Measurements from ENCODE around the gene CD40.
A peak's percentile ranks its signal among the peaks of the same experiment; 100 is the strongest.

The CD40 gene

DNA sequence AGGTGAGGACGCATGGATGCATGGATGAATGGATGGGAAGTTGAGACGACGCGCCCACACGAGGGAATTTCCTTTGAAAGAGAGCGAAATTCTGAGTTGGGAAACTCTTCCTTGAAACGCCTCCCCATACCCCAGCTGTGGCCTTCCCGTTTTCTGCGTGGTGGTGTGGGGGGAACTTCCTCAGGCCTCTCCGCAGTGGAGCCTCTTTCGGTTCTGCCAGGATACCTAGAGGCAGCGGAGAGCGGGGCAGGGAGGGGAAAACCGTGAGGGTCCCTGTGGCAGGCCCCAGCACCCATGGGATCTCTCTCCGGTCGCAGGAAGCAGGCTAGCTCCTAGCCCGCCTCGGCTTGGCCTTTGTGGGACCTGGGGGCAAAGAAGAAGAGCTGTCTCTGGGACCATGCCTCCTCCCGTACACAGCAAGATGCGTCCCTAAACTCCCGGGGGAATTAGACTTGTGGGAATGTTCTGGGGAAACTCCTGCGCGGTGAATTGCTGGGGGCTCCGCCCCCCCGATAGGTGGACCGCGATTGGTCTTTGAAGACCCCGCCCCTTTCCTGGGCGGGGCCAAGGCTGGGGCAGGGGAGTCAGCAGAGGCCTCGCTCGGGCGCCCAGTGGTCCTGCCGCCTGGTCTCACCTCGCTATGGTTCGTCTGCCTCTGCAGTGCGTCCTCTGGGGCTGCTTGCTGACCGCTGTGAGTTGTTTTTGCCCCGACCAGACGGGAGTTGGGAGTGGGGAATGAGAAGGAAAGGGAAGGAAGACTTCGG is at the start of gene CD40:
Gene CD40 (plus strand): TSS at position 611 of the 764 bp plus-strand sequence. CDS start 30 bp downstream, at position 641.
- peak; percentile 95 for DNase-seq (ENCODE audit: extremely low spot score)
- ChIA-PET POLR2A (no interaction called here), CTCF (interaction anchor here (1.0 to 5.0 kb wide), 7 partner anchors 8 to 141 kb away, joined by 3 to 37 read pairs (median 4); no protein-coding TSS in a partner anchor)
- TF ChIP-seq, protein P1, sequence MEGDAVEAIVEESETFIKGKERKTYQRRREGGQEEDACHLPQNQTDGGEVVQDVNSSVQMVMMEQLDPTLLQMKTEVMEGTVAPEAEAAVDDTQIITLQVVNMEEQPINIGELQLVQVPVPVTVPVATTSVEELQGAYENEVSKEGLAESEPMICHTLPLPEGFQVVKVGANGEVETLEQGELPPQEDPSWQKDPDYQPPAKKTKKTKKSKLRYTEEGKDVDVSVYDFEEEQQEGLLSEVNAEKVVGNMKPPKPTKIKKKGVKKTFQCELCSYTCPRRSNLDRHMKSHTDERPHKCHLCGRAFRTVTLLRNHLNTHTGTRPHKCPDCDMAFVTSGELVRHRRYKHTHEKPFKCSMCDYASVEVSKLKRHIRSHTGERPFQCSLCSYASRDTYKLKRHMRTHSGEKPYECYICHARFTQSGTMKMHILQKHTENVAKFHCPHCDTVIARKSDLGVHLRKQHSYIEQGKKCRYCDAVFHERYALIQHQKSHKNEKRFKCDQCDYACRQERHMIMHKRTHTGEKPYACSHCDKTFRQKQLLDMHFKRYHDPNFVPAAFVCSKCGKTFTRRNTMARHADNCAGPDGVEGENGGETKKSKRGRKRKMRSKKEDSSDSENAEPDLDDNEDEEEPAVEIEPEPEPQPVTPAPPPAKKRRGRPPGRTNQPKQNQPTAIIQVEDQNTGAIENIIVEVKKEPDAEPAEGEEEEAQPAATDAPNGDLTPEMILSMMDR (IDR thresholded peaks at IDR 0.05; ENCODE audit: control extremely low read depth, extremely low read depth, low read depth, missing control alignments), result no peak

DNA sequence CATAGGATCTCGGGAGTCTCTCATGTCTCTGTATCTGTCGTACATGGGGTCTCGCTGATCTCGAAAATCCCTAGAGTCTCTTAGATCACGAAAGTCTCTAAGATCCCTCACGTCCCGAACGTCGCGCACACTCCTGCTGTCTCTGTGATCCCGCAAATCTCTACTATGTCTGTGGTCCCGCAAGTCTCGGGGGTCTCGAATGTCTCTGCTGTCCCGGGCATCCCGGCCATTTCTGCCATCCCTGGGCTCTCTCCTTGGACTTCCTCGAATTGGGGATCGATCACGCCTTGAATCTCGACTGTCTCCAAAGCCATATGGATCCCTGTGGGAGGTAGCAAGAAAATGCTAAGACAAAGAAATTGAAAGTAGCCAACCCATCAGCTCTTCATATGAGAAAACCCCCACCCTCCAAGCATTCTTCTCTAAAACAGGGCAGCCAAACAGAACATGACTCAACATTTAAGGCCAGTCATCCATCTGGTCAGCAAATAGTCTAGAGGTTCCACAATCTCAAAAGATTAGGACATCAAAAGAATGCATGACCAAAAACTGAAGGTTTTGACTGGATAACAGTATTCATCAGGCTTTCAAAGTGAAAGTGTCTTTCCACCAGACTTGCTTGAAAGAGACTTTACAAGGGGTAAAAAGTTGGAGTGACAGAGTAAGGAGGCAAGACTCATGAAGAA is 47.8 kb upstream of the CD40 start:
- POLR2A ChIA-PET, result no interaction called here

GRCh38 chr20:46071573-46071972 is 46.5 kb upstream of the CD40 start:
- ChIA-PET CTCF (interaction anchor here (2.7 kb wide), 1 partner anchor 49 kb away, joined by 6 read pairs; no protein-coding TSS in a partner anchor), POLR2A (no interaction called here)
- TF ChIP-seq, protein P1 (IDR thresholded peaks at IDR 0.05; ENCODE audit: control extremely low read depth, extremely low read depth, low read depth, missing control alignments), result no peak
- DNase-seq (ENCODE audit: extremely low spot score), result no peak

More for the DNA sequence above, 47.8 kb upstream of the CD40 start:
- CTCF ChIA-PET, result interaction anchor here (1.0 kb wide), 1 partner anchor 14 kb away, joined by 3 read pairs; no protein-coding TSS in a partner anchor
- TF ChIP-seq, protein P1 (IDR thresholded peaks at IDR 0.05; ENCODE audit: control extremely low read depth, extremely low read depth, low read depth, missing control alignments), result no peak
- DNase-seq (ENCODE audit: extremely low spot score), result no peak

- CTCF ChIA-PET, result interaction anchor here (0.8 to 2.7 kb wide), 4 partner anchors 11 to 86 kb away, joined by 3 to 6 read pairs (median 3); no protein-coding TSS in a partner anchor
- TF ChIP-seq, protein P1 (IDR thresholded peaks at IDR 0.05; ENCODE audit: control extremely low read depth, extremely low read depth, low read depth, missing control alignments), result no peak
- DNase-seq (ENCODE audit: extremely low spot score), result no peak
- POLR2A ChIA-PET, result no interaction called here
Measured at GRCh38 chr20:46073024-46073423, 45.1 kb upstream of the CD40 start.

GRCh38 chr20:46073443-46073842 is 44.7 kb upstream of the CD40 start:
- ChIA-PET CTCF (interaction anchor here (0.8 to 2.7 kb wide), 4 partner anchors 11 to 86 kb away, joined by 3 to 6 read pairs (median 3); no protein-coding TSS in a partner anchor), POLR2A (no interaction called here)
- DNase-seq (ENCODE audit: extremely low spot score), result no peak
- TF ChIP-seq, protein P1 (IDR thresholded peaks at IDR 0.05; ENCODE audit: control extremely low read depth, extremely low read depth, low read depth, missing control alignments), result no peak

DNA sequence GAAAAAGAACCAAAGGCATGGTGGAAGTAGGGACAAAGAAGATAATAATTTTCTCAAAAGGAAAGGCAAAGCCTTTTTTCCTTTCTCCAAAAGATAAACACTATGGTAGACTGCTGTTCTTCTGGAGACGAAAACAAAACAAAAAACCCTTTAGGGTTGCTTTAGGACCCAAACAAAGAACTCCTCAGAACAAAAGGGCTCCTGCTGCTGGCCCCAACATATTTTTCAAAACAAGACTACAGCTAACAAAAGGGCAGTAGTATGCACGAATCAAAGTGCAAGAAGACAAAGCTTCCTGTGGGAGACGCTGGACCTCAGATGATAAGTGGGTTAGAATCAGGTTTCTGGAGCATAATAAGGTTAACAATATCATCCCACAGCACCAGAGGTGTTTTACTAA is 44.1 kb upstream of the CD40 start:
- POLR2A ChIA-PET, result no interaction called here
- TF ChIP-seq, protein P1 (IDR thresholded peaks at IDR 0.05; ENCODE audit: control extremely low read depth, extremely low read depth, low read depth, missing control alignments), result no peak
- DNase-seq (ENCODE audit: extremely low spot score), result no peak
- CTCF ChIA-PET, result interaction anchor here (0.8 to 2.7 kb wide), 3 partner anchors 12 to 87 kb away, joined by 3 to 6 read pairs (median 4); no protein-coding TSS in a partner anchor

All from GM10248 (cell line).